H54 (cell line): ENCODE data around the gene TRPV6.

Experiments
- DNase-seq: peaks from one replicate; pipeline ENCODE4 v3.0.0; 2011; ENCODE audit warnings: low spot score, mixed read lengths; ENCODE audit not compliant: insufficient read length
- FAIRE-seq: peaks from 3 replicates; lab custom pipeline; 2011; peaks lifted over from hg19 to GRCh38; lab: Jason Lieb, UNC
- POLR2A ChIP-seq: IDR thresholded peaks from 2 replicates; pipeline ENCODE4 v1.6.1; 2011; ENCODE audit warnings: low read depth, mild to moderate bottlenecking, low read length

Gene TRPV6

DNA sequence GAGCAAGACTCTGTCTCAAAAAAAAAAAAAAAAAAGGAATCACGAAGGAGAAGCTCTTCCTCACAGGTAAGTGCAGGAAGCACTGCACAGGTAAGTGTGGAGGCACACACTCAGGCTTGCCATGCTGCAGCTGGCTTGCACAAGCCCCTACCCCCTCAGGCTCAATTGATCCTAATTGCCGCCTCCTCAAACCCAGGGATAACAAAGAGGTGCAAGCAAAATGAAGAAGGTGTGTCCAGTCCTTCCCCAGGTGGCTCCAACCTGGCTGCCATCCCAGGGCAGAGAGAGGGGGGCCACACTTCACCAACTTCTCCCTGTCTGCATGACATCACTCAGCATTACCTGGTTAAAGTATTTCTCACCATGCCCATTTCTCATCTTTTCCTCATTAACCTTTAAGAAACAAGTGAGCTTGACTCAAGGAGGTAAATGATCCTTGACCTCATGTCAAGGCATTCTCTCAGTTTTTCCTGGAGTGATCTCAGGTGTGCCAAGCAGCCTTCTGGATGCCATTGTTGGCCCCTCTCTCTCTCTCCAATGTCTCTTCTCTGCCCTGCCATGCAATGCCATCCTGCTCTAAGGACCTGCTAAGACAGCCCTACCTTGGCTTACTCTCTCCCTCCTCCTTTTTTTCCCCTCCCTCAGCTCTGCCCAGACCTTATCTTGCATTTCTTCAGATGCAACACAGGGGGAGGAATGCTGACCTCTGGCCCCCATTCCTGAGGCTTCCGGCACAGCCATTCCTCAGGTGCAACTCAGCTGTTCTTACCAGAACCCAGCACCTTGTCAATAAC is 13.0 kb upstream of the TRPV6 start:
- TF ChIP-seq POLR2A = no peak
- DNase-seq (no peak), FAIRE-seq (no peak)

DNA sequence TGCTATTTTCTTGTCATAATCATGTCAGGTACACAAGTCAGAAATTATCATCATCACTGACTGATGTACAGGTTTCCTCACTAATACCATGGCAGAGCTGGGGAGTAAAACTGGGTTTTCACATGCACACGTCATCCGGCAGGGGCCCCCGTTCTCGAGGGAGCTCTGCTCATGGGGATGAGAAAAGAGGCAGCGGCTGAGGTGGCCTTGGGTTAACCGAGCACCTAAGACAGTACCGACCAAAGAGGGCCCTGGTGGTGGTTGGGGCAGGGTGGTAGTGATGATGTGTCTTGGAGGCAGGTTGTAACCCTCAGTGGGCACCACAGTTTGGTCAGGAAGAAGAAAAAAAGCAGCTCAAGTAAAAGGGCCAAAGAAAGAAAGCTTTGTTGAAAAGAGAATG is 12.1 kb upstream of the TRPV6 start:
- DNase-seq (no peak), FAIRE-seq (no peak)
- TF ChIP-seq POLR2A = no peak

DNA sequence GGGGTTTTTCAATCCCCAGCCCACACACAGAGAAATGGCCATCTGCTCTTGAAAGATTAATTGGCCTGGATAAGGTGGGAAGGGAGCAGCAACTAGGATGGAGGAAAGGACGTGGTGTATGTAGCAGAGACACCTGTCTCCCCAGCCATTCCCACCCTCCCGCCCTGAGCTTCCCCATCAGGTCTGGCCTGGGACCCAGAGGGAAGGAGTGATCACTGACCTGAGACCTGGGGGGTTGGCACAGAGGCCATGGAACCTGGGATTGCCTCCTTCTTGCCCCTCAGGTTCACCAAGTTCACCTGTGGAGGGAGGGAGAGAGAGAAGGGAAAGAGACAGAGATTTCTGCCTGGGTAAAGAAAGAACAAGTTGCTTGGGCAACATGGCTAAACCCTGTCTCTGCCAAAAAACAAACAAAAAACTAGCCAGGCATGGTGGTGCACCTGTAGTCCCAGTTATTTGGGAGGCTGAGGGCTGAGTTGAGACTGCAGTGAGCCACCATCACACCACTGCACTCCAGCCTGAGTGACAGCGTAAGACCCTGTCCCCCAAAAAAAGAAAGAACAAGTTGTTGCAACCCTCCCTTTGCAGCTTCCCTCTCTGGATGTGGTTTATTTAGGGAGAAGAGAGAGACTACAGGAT is 11.3 kb upstream of the TRPV6 start:
- FAIRE-seq = no peak
- no peak for DNase-seq
- TF ChIP-seq POLR2A = no peak

DNA sequence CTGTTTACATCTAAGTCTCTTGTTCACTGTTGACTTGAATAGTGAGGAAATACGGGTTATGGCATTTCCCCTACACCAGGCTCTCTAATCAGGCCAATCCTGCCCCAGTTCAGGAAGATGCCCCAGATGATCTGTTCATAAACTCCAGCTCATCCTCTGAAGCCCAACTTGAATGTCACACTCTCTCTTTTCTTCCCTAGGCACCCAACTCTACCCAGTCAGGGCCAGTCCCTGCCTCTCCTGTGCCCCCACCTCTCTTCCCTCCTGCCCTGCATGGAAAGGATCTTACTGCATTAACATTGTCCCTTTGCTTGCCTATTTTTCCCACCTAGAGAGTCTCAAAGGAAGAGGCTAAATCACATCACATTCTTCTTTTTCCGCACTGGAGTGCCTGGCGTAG is 10.6 kb upstream of the TRPV6 start:
- no peak for FAIRE-seq
- DNase-seq = no peak
- no peak for TF ChIP-seq POLR2A

DNA sequence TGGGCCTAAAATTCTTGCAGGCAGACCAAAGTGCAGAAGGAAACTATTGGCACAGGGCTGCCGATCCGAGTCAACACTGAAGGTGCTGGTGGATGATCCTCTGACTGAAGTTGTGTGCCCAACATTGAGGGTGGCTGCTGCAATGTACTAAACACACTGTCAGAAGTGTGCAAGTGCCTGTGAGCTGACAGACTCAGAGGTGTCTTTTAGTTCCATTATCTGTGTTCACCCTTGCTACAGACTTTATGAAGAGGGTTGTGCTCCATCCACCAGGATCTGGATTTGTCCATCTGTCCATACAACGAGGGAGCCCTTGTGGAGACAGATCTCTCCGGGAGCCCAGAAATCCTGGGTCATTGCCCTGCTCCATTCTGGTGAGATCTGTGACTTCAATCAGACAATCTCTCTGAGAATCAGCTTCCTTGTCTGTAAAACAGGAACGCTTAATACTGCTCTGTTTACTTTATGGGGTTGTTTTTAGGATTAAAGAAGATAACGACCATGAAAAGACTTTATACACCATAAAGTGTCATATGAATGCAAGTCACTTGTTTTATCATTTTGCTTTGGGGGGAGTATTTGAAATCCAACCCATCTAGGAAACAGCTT is 9.5 kb upstream of the TRPV6 start:
- TF ChIP-seq POLR2A = no peak
- DNase-seq (no peak), FAIRE-seq (no peak)

DNA sequence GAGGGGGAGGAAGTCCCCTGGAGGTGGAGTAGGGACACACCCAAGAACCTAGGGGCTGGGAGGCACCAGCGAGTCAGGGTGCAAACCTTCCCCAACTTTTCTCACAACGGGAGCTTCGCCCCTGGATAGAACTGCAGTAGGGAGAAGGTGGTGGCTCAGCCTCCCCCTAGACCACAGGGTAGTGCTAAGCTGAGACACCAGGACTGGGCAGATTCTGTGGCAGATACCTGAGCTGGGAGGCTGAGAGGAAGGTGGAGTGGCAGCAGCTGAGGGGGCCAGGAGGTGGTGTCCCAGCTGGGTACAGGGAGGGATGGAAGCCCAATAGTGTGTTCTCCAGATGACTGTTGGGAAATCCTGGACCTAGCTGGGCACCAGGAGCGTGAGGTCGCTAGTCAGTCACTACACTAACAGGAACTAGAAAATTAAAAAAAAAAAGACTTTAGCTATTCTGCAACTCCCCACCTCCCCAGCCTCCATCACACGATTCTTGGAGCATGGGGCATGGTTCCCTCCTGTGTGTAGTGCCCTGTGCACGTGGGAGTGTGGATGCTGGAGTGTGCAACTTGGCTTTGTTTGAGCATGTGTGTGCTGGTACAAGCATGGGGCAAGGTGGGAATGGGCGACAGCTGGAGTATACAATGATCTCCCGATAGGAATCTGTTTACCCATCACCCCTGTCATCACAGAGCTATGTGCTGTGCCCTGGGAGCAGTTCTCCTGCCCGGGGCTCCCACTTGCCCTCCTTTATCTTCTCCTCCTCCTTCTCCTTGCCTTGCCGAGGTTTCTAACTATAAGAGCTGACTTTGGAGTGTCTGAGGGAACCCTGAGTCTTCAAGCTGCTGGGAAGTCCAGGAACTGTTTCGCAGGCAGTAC is 8.8 kb upstream of the TRPV6 start:
- FAIRE-seq = no peak
- DNase-seq = no peak
- TF ChIP-seq POLR2A = no peak

DNA sequence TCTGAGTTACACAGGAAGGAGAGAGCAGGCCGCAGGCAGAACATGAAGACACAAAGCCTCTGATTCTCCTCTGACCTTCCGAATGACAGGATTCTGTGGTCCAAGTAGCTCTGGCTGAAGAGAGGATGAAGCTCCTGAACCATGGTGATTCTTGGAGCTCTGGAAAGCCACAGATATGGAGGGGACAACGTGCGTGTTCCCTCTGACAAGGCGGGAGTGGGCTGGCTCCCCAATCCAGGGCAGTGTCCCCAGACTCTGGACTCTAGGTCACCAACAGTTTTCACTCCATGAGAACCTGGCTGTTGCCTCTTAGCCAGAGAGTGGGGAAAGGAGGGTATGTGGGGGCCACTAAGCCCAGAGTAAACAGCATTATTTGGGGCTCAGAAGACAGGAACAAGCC is 7.4 kb upstream of the TRPV6 start:
- DNase-seq = no peak
- no peak for FAIRE-seq
- TF ChIP-seq POLR2A = no peak

DNA sequence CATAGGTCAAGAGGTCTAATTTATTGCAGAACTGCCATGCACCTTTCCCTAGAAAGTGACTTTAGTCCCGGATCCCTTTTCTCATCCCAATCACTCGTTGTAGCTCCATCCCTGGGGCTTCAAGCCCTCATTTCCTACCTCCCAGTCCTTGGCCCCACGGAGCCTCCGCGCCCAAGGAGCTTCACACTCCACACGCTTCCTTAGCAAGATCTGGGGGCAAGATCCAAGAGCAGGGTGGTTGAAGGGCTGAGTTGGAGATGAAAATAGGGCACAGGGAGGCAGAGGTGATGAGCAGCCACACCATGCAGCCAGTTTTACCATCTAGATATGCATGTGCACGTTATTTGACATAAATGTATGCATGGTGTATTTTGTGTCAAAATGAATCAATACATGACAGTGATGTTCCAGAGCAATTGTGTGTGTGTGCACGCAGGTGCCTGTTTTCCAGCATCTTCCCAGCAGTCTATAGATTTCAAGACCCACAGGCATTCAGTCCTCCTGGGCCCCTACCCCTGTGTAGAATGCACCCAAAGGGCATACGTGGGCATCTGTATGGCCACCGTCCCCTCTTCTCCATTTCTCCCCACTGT is 6.0 kb upstream of the TRPV6 start:
- no peak for TF ChIP-seq POLR2A
- no peak for DNase-seq
- no peak for FAIRE-seq

DNA sequence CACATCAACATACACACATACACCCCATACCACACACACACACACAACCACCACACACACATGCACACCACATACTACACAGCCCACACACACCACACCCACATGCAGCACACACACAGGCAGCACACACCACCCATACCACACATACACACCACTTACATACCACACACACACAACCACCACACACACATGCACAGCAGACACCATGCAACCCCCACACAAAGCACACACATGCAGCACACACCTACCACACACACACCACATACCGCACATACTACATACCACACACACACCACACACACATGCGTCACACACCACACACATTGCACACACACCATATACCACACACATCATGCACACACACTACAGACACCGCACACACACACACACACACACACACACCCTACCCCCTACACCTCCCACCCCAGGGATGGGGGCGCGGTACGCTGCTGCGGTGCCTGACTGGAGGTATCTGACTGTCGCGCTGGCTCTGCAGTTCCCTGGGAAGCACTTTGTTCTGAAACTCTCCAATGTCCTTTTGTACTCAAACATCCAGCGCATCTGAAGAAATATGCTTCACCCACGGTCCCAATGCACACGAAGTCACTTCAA is 5.4 kb upstream of the TRPV6 start:
- no peak for TF ChIP-seq POLR2A
- FAIRE-seq = no peak

DNA sequence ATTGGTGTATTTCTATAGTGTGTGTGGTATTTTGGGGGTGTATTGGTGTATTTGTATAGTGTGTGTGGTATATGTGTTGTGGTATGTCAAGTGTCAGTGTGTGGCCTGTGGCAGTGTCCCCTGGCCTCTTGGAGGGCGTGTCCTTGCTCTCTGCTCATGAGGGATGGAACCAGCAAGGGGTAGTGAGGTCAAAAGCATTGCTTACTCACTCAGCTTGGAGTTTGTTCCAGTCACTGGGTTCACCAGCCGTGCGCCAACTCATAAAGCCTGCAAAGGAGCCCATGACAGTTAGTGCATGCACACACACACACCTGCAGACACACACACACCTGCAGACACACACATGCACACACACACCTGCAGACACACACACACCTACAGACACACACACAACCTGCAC is 4.3 kb upstream of the TRPV6 start:
- FAIRE-seq = no peak

More for the DNA sequence above, 5.4 kb upstream of the TRPV6 start:
- no peak for DNase-seq

DNA sequence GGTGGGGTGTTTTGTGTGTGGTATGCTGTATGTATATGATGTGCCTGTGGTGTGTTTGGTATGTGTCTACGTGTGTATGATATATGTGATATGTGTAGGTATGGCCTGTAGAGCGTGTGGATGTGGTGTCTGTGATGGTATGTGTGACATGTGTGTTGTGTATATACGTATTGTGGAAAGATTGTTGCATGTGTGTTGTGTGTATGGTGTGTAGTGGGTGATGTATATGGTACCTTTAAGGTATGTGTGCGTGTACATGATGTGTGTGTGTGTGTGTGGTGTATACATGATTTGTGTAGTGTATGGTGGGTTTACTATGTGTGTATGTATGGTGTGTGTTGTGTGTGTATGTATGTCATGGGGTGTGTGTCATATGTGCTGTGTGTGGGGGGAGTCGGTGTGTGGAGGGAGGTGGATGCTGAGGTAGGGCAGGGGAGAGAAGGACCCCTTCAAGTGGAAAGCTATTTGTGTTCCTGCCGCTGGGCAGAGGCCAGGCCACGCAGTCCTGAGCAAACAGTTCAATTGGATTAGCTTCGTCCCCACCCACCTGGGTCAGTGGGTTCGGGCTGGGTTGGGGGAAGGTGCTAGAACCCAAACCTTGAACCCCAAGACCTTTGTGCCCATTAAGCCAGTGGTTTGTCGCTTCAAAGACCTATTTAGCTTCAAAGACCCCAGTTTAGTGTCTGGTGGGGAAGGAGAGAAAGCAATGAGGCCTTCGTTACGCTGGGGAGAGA is 1.9 kb upstream of the TRPV6 start:
- FAIRE-seq (no peak), DNase-seq (no peak)
- no peak for TF ChIP-seq POLR2A

More for the DNA sequence above, 4.3 kb upstream of the TRPV6 start:
- TF ChIP-seq POLR2A = no peak
- DNase-seq = no peak

DNA sequence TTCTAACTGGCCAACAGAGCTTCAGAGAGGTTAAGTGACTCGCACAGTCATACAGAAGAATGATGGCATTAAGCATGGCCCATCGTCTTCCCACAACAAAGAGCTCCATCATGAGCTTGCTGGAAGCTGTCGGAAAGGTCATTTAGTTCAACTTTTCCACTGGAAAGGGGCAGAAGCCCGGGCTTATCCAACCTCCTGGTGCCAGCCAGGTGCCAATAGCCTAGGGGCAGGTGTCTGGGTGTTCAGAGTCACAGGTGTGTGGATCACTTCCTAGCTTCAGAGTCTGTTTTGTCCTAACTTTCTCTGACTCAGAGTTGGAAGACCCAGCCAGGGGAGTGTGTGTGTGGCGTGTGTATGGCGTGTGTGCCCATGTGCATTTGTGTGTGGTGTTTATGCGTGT is 1.3 kb upstream of the TRPV6 start:
- TF ChIP-seq POLR2A = no peak
- DNase-seq (no peak), FAIRE-seq (no peak)

DNA sequence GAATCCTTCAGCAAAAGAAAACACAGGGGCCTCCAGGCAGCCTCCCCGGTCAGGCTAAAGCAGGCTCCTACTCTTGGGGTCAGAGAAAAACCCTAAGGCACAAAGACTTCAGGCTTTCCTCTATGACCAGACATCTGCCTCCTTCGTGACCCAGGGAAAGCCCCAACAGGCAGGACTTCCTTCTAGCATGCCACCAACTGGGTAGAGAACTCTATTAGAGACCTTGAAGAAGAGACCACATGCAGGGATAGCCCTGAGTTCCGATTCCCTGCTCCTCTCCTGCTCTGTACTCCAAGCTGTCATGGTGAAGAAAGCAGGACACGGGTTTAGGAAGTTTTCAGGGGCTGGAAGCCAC is 1.3 kb downstream of the TRPV6 start:
- TF ChIP-seq POLR2A = no peak
- DNase-seq = no peak
- FAIRE-seq = no peak
